Upper lobe of left lung (tissue), 4 donors: ENCODE results near the gene SPIN1.

ENCODE experiments used
- CTCF ChIP-seq, 6 experiments: fragments of 450-650 bp in 4 of 6; fragments of 200-600 bp in 2 of 6; sonication (generic) in 2 of 6; IDR thresholded peaks; one replicate each; pipeline ENCODE4 v1.5.1; 2016 to 2019; ENCODE audit warnings: antibody characterized with exemption in 6 of 6
- EP300 ChIP-seq, 4 donors: sonication (generic); formaldehyde crosslinking; IDR thresholded peaks; one replicate each; pipeline ENCODE4 v1.5.1; 2017; ENCODE audit warnings: antibody characterized with exemption in 4 of 4, control low read depth in 2 of 4
- POLR2A ChIP-seq, 4 donors: fragments of 450-650 bp; IDR thresholded peaks; one replicate each; pipeline ENCODE4 v1.5.1; 2016 to 2017; ENCODE audit warnings: antibody characterized with exemption in 4 of 4, mild to moderate bottlenecking in 2 of 4
- POLR2AphosphoS5 ChIP-seq, 2 donors: sonication (generic); formaldehyde crosslinking; IDR thresholded peaks; one replicate each; pipeline ENCODE4 v1.5.1; 2017; ENCODE audit warnings: antibody characterized with exemption in 2 of 2

GRCh38 chr9:88392549-88392948 is 4.3 kb downstream of the SPIN1 start:
- TF ChIP-seq POLR2A (IDR thresholded peaks at IDR 0.05) (no peak), CTCF (IDR thresholded peaks at IDR 0.05) (no peak), POLR2AphosphoS5 (IDR thresholded peaks at IDR 0.05) (no peak), EP300 (IDR thresholded peaks at IDR 0.05) (no peak)
